ENCODE measurements around the gene RGS7. TPM values are rescaled to one million over a fixed set of nuclear protein-coding genes. Genes with fewer than 3 reads are reported as not detected.
"Not testable (repeated sequence)": the region's sequence is repeated elsewhere in the genome, so short reads cannot be mapped to it uniquely, and the experiment has no call there.

RGS7 gene
- total RNA-seq, 1 donor from 2014 or later: 2.5 TPM

GRCh38 chr1:240743705-240744104 is 613.3 kb downstream of the RGS7 start:
- H3K27ac Mint-ChIP-seq: no peak overlapping the region
- peaks cover 6% of the 10 kb centered on the region for H3K9me3 Mint-ChIP-seq
- TF ChIP-seq CTCF (conservative IDR thresholded peaks at IDR 0.05): no peak
- no peak overlapping the region for H3K4me3 Mint-ChIP-seq
- H3K27me3 Mint-ChIP-seq: peaks cover 3% of the 10 kb centered on the region
- H3K36me3 Mint-ChIP-seq: no peaks in the 10 kb centered on the region
- no peak for DNase-seq (ENCODE audit: extremely low spot score, unreplicated experiment)
- no peaks in the 10 kb centered on the region for H3K4me1 Mint-ChIP-seq (ENCODE audit: unreplicated experiment)

GRCh38 chr1:240739754-240740153 is 617.3 kb downstream of the RGS7 start:
- DNase-seq (ENCODE audit: extremely low spot score, unreplicated experiment): no peak
- H3K9me3 Mint-ChIP-seq: no peaks in the 10 kb centered on the region
- no peak overlapping the region for H3K27ac Mint-ChIP-seq
- no peak overlapping the region for H3K4me3 Mint-ChIP-seq
- no peaks in the 10 kb centered on the region for H3K36me3 Mint-ChIP-seq
- no peak for TF ChIP-seq CTCF (conservative IDR thresholded peaks at IDR 0.05)
- no peaks in the 10 kb centered on the region for H3K4me1 Mint-ChIP-seq (ENCODE audit: unreplicated experiment)
- peaks cover 3% of the 10 kb centered on the region for H3K27me3 Mint-ChIP-seq

GRCh38 chr1:240739139-240739538 is 617.9 kb downstream of the RGS7 start:
- no peak for DNase-seq (ENCODE audit: extremely low spot score, unreplicated experiment)
- no peaks in the 10 kb centered on the region for H3K4me1 Mint-ChIP-seq (ENCODE audit: unreplicated experiment)

GRCh38 chr1:240737766-240738265 is 619.2 kb downstream of the RGS7 start:
- no peaks in the 10 kb centered on the region for H3K27me3 Mint-ChIP-seq
- no peak for DNase-seq (ENCODE audit: extremely low spot score, unreplicated experiment)
- no peaks in the 10 kb centered on the region for H3K9me3 Mint-ChIP-seq
- no peak for TF ChIP-seq CTCF (conservative IDR thresholded peaks at IDR 0.05)
- no peak overlapping the region for H3K4me3 Mint-ChIP-seq
- H3K4me1 Mint-ChIP-seq (ENCODE audit: unreplicated experiment): no peaks in the 10 kb centered on the region
- no peaks in the 10 kb centered on the region for H3K36me3 Mint-ChIP-seq
- no peak overlapping the region for H3K27ac Mint-ChIP-seq

More at GRCh38 chr1:240739139-240739538, 617.9 kb downstream of the RGS7 start:
- Mint-ChIP-seq H3K36me3 (no peaks in the 10 kb centered on the region), H3K4me3 (no peak overlapping the region), H3K27me3 (peaks cover 3% of the 10 kb centered on the region), H3K9me3 (no peaks in the 10 kb centered on the region), H3K27ac (no peak overlapping the region)
- no peak for TF ChIP-seq CTCF (conservative IDR thresholded peaks at IDR 0.05)

GRCh38 chr1:240737298-240737697 is 619.7 kb downstream of the RGS7 start:
- Mint-ChIP-seq H3K9me3 (no peaks in the 10 kb centered on the region), H3K27ac (no peak overlapping the region), H3K36me3 (no peaks in the 10 kb centered on the region), H3K4me3 (no peak overlapping the region), H3K4me1 (ENCODE audit: unreplicated experiment) (peaks cover under 1% of the 10 kb centered on the region), H3K27me3 (peaks cover under 1% of the 10 kb centered on the region)
- no peak for DNase-seq (ENCODE audit: extremely low spot score, unreplicated experiment)
- no peak for TF ChIP-seq CTCF (conservative IDR thresholded peaks at IDR 0.05)

GRCh38 chr1:240734705-240735104 is 622.3 kb downstream of the RGS7 start:
- H3K27ac Mint-ChIP-seq; H3K4me3 Mint-ChIP-seq; H3K4me1 Mint-ChIP-seq (ENCODE audit: unreplicated experiment); H3K36me3 Mint-ChIP-seq; H3K27me3 Mint-ChIP-seq; DNase-seq (ENCODE audit: extremely low spot score, unreplicated experiment); H3K9me3 Mint-ChIP-seq: not testable (repeated sequence)
